HG03354 (cell line): Measurements from ENCODE around the gene JMJD1C.

Experiments used
- ATAC-seq: cut with Tn5 transposase; IDR thresholded peaks from one replicate; pipeline ENCODE4 v1.9.1; 2021; ENCODE audit warnings: mild to moderate bottlenecking; ENCODE audit not compliant: unreplicated experiment, poor library complexity, severe bottlenecking

Gene JMJD1C

DNA sequence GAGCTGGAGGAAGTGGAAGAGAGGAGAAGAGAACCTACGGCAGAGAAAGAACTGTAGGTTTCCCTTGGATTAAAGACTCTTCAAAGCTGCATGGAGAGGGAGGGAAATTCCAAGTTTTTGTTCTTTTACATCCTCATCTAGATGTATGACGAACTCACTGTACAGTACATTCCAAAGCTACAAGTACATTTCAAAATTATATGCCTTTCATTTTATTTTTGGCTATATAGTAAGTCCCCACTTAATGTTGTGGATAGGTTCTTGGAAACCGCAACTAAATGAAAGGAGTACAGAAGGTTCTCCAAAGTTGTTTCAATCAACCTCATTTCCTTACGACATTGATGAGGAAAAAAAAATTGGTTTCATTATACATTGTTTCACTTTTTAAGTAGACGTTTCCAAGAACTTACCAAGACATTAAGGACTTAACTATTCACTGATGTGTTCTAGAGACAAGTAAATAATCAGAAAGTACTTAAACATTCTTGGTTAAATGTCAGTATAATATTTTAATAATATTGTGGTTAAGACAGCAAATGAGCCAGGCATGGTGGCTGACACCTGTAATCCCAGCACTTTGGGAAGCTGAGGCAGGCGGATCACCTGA lies 16.1 kb upstream of the JMJD1C start:
- no peak for ATAC-seq

GRCh38 chr10:63480237-63480636 lies 14.5 kb upstream of the JMJD1C start:
- ATAC-seq, result no peak

GRCh38 chr10:63478564-63478963 lies 12.8 kb upstream of the JMJD1C start:
- no peak for ATAC-seq

GRCh38 chr10:63477927-63478326 lies 12.2 kb upstream of the JMJD1C start:
- no peak for ATAC-seq

- no peak for ATAC-seq
These were observed 8.7 kb upstream of the JMJD1C start for GRCh38 chr10:63474488-63474887.

DNA sequence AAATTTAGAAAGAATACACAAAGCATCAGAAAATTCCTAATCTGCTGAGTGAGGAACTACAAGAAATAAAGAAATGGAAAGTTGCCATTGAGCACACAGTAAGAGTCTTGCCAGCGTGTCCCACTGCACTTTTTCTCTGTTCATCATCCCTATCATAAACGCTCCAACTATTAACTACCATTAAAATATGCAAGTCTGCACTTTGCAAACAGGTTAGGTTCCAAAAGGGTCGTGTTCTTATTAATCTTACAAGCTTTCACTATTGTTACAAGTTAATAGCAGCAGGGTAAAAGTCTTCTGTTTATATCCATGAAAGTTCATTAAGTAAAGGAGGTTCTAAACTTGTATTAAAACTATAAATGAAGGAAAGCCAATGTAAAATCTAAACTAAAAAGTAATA lies 5.2 kb upstream of the JMJD1C start:
- ATAC-seq, result no peak

- no peak for ATAC-seq
These were observed 3.2 kb upstream of the JMJD1C start for GRCh38 chr10:63468947-63469346.

DNA sequence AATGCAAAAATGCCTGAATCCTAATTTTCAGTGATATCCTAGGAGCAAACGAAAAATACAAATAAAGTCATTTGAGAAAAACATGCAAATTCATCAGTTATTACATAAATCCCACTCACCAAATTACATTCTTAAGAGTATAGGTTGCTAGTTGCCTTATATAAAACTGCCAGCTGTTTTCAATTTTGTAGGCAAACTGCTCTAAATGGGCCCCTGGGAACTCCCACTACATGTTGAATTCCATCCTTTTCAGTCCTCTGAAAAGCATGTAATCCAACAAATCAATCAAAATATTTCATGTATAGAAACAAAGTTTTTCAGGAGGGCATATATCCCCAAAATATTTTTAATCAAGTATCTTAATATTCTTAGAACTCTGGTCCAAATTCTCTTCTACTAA lies 2.1 kb upstream of the JMJD1C start:
- no peak for ATAC-seq

- peak; percentile 43 for ATAC-seq
These were observed 563 bp upstream of the JMJD1C start for GRCh38 chr10:63466144-63466935.

GRCh38 chr10:63464402-63465292 lies 1.1 kb downstream of the JMJD1C start:
- peak; percentile 58 for ATAC-seq

DNA sequence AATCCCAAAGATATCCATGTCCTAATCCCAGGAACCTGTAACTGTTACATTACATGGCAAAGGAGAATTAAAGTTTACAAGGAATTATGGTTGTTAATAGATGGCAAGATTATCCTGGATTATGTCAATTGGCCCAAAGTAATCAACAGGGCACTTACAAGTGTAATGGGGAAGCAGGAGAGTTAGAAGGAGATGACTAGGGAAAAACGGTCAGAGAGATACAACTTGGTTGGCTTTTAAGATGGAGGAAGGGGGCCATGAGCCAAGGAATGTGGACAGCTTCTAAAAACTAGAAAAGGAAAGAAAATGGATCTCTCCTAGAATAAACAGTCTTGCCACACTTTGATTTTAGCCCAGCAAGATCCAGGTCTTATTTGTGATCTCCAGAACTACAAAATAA lies 3.3 kb downstream of the JMJD1C start:
- ATAC-seq, result no peak

DNA sequence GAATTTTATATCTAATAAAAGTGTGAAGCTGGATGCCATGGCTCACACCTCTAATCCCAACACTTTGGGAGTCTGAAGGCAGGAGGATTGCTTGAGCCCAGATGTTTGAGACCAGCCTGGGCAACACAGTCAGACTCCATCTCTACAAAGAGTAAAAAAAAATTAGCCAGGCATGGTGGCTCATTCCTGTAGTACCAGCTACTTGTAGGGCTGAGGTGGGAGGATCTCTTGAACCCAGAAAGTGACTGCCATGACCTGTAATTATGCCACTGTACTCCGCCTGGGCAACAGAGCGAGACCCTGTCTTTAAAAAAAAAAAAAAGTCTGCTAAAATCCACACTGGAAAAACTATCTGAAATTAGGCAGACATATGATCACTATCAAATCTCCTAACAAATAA lies 7.6 kb downstream of the JMJD1C start:
- no peak for ATAC-seq

- no peak for ATAC-seq
These were observed 8.2 kb downstream of the JMJD1C start for GRCh38 chr10:63457594-63457993.

- ATAC-seq, result no peak
These were observed 9.2 kb downstream of the JMJD1C start for GRCh38 chr10:63456437-63457210.

- no peak for ATAC-seq
These were observed 10.3 kb downstream of the JMJD1C start for GRCh38 chr10:63455507-63455906.

- no peak for ATAC-seq
These were observed 11.1 kb downstream of the JMJD1C start for GRCh38 chr10:63454631-63455030.

- ATAC-seq, result no peak
These were observed 13.3 kb downstream of the JMJD1C start for GRCh38 chr10:63452524-63452923.

- no peak for ATAC-seq
These were observed 18.9 kb downstream of the JMJD1C start for GRCh38 chr10:63446716-63447440.

DNA sequence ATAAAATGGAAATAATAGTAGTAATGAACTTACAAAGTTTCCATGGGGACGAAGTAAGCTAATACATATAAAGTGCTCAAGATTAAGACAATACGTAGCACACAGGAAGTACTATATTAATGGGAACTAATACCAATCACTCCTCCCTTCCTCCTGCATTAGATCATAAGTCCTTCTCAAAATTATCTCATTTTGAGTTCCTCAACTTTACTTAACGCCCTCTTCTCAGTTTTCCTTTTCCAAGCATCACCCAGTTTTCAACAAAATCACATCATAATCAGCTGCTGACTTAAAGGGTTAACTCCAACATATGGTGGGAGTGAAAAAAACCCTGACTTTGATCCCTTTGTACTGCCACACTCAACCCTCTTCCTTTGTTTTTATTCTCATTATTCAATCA lies 24.4 kb downstream of the JMJD1C start:
- no peak for ATAC-seq
